Measurements from ENCODE around the gene HOMER2. TPM values are rescaled to one million over a fixed set of nuclear protein-coding genes. Genes with fewer than 3 reads are reported as not detected.

Gene HOMER2
- total RNA-seq, 1 donor from 2014 or later = 21.0 TPM

DNA sequence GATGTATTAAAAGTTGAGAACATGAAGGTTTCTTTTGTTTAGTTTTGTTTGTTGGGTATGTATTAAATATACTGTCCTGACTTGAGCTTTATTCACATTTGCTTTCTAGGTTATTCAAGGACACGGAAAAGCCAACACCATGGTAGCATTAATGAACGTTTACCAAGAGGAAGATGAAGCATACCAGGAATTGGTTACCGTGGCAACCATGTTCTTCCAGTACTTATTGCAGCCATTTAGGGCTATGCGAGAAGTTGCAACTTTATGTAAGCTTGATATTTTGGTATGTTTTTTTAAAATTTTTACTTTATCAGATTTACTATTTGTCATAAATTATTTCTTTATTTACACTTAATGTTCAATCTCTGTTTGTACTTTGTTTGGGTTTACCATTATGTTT, 139.5 kb downstream of the HOMER2 start:
- Mint-ChIP-seq H3K4me3 (ENCODE audit: low read depth) (no peak overlapping the region), H3K9me3 (ENCODE audit: low read depth) (no peaks in the 10 kb centered on the region), H3K27me3 (no peaks in the 10 kb centered on the region), H3K36me3 (ENCODE audit: insufficient read depth) (peaks cover 11% of the 10 kb centered on the region), H3K4me1 (ENCODE audit: low read depth) (peaks cover 14% of the 10 kb centered on the region), H3K27ac (no peak overlapping the region)
- TF ChIP-seq, protein P1, sequence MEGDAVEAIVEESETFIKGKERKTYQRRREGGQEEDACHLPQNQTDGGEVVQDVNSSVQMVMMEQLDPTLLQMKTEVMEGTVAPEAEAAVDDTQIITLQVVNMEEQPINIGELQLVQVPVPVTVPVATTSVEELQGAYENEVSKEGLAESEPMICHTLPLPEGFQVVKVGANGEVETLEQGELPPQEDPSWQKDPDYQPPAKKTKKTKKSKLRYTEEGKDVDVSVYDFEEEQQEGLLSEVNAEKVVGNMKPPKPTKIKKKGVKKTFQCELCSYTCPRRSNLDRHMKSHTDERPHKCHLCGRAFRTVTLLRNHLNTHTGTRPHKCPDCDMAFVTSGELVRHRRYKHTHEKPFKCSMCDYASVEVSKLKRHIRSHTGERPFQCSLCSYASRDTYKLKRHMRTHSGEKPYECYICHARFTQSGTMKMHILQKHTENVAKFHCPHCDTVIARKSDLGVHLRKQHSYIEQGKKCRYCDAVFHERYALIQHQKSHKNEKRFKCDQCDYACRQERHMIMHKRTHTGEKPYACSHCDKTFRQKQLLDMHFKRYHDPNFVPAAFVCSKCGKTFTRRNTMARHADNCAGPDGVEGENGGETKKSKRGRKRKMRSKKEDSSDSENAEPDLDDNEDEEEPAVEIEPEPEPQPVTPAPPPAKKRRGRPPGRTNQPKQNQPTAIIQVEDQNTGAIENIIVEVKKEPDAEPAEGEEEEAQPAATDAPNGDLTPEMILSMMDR (IDR thresholded peaks at IDR 0.05; ENCODE audit: unreplicated experiment) = no peak
- no peak for DNase-seq (ENCODE audit: low spot score, unreplicated experiment)

DNA sequence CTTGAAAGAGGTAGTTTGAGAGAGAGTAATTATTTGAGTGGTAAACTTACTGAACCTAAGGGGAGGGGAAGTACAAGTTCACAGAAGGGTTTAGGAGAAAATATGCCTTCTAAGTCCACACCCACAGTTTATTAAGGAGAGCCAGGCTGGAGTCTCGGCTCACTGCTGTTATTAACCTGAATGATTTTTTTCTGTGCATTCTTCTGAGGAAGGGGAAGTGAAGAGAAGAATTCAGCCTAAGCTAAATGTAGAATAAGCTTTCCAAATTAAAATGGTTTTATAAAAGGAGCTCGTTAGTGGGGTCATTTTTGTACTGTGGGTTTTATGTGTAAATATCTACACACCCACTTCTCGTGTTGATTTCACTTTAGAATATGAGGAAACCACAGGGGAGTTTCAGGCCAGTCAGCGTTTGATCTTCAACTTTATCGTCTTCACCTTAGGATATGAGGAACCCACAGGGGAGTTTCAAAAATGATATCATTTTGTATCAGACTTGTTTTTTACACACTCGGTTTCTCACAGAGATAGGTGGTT, 141.6 kb downstream of the HOMER2 start:
- Mint-ChIP-seq H3K9me3 (ENCODE audit: low read depth) (no peaks in the 10 kb centered on the region), H3K36me3 (ENCODE audit: insufficient read depth) (peaks cover 2% of the 10 kb centered on the region), H3K4me3 (ENCODE audit: low read depth) (peak overlapping the region; percentile 83), H3K4me1 (ENCODE audit: low read depth) (peaks cover 14% of the 10 kb centered on the region), H3K27ac (peak overlapping the region; percentile 95), H3K27me3 (no peaks in the 10 kb centered on the region)
- DNase-seq (ENCODE audit: low spot score, unreplicated experiment) = no peak
- TF ChIP-seq, protein P1 (IDR thresholded peaks at IDR 0.05; ENCODE audit: unreplicated experiment) = no peak

DNA sequence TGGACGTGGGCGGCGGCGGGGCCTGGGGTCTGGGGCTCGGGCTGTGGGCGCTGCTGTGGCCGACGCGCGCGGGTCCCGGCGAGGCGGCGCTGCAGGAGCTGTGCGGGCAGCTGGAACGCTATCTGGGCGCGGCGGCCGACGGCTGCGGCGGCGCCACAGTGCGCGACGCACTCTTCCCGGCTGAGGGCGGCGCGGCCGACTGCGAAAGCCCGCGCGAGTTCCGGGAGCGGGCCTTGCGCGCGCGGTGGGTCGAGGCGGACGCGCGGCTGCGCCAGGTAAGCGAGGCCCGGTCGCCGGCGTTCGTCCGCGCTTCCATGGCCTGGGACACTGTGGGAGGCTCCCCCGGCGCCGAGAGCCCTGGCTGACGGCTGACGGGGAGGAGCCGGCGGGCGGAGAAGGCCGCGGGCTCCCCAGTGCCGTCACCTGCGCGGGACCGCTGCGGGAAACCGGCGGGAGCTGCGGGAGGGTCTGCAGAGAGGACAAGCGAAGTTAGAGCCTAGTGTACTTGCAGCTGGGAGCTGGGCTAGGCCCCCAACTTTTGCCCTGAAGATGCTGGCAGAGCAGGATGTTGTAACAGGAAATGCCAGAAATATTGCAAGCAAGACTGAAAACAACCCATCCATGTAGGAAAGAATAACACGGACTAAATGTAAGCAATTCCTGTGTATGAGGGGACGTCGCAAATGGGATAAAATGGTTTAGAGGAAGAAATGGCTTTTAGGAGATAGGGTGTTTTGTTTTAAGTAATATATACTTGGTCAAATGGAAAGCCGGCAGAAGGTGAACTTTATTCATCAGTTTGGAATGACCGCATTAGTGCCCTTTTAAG, 142.2 kb downstream of the HOMER2 start:
- TF ChIP-seq, protein P1 (IDR thresholded peaks at IDR 0.05; ENCODE audit: unreplicated experiment) = no peak
- Mint-ChIP-seq H3K27ac (peak overlapping the region; percentile 95), H3K4me3 (ENCODE audit: low read depth) (peak overlapping the region; percentile 83), H3K9me3 (ENCODE audit: low read depth) (no peaks in the 10 kb centered on the region), H3K27me3 (no peaks in the 10 kb centered on the region), H3K36me3 (ENCODE audit: insufficient read depth) (peaks cover 2% of the 10 kb centered on the region), H3K4me1 (ENCODE audit: low read depth) (peaks cover 14% of the 10 kb centered on the region)
- peak; percentile 51 for DNase-seq (ENCODE audit: low spot score, unreplicated experiment)

DNA sequence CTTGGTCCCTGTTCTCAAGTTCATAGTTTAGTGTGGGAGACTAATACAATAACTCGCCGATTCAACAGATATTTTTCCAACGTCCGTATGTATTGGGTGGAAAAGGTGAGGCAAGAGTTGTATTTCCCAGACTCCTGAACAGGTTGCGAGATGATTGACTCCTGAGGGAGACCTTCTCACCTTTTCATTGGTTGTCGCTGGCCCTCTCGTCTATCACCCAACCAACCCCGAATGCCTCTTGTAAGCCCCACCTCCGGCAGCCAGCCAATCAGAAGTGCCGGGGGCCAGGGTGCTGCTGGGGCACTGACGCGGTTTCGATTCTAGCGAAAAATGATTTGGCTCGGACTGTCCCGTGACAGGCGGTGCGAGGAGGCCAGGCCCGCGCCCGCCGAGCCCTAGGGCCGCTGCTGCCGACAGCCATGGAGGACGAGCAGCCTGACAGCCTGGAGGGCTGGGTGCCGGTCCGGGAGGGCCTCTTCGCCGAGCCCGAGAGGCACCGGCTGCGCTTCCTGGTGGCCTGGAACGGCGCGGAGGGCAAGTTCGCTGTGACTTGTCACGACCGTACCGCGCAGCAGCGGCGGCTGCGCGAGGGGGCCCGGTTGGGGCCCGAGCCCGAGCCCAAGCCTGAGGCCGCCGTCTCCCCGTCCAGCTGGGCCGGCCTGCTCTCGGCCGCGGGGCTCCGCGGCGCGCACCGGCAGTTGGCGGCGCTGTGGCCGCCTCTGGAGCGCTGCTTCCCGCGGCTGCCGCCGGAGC, 143.0 kb downstream of the HOMER2 start, which contains the start of gene WHAMM:
Gene WHAMM (plus strand): TSS at position 321 of the 753 bp plus-strand sequence. CDS start 99 bp downstream, at position 420.
- no peaks in the 10 kb centered on the region for H3K27me3 Mint-ChIP-seq
- H3K36me3 Mint-ChIP-seq (ENCODE audit: insufficient read depth) = peaks cover 2% of the 10 kb centered on the region
- H3K27ac Mint-ChIP-seq = peak within 1 kb of the TSS; percentile 95
- peak within 1 kb of the TSS; percentile 83 for H3K4me3 Mint-ChIP-seq (ENCODE audit: low read depth)
- TF ChIP-seq, protein P1 (IDR thresholded peaks at IDR 0.05; ENCODE audit: unreplicated experiment) = peak; percentile 32
- DNase-seq (ENCODE audit: low spot score, unreplicated experiment) = peak; percentile 88
- no peaks in the 10 kb centered on the region for H3K9me3 Mint-ChIP-seq (ENCODE audit: low read depth)
- peaks cover 14% of the 10 kb centered on the region for H3K4me1 Mint-ChIP-seq (ENCODE audit: low read depth)

DNA sequence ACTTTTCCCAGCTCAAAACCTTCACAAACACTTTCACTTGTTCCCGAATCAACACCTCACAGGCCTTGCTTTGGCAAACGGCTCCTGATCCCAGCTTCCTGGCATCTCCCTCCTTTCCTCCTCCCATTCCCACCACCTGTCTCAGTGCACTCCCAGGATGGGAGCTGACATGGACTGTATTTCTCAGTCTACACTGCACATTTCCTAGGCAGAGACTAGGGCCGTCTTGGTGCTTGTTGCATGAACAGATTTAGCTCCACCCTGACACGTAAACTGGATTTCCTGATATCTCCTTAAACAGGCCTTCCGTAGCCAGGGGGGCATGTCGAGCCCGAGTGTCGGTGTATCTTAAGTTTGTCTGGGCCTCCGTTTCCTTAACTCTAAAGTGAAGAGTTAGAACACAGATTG, 143.9 kb downstream of the HOMER2 start:
- Mint-ChIP-seq H3K4me3 (ENCODE audit: low read depth) (no peak overlapping the region), H3K4me1 (ENCODE audit: low read depth) (peaks cover 14% of the 10 kb centered on the region), H3K27me3 (peaks cover 4% of the 10 kb centered on the region), H3K27ac (peak overlapping the region; percentile 93), H3K36me3 (ENCODE audit: insufficient read depth) (no peaks in the 10 kb centered on the region), H3K9me3 (ENCODE audit: low read depth) (no peaks in the 10 kb centered on the region)
- DNase-seq (ENCODE audit: low spot score, unreplicated experiment) = no peak
- TF ChIP-seq, protein P1 (IDR thresholded peaks at IDR 0.05; ENCODE audit: unreplicated experiment) = no peak
